ENCODE data around the gene ALDH1A3.

GRCh38 chr15:100901296-100901695 is 21.7 kb downstream of the ALDH1A3 start:
- TF ChIP-seq CTCF (conservative IDR thresholded peaks at IDR 0.05; ENCODE audit: low read depth, low read length) (no peak), POLR2A (IDR thresholded peaks at IDR 0.05; ENCODE audit: low read depth, low read length) (no peak), RCOR1 (IDR thresholded peaks at IDR 0.05; ENCODE audit: insufficient replicate concordance, low read length) (no peak), CHD1 (IDR thresholded peaks at IDR 0.05; ENCODE audit: low read depth, low read length) (no peak), USF2 (IDR thresholded peaks at IDR 0.05; ENCODE audit: low read depth, low read length) (no peak), NFE2L2 (IDR thresholded peaks at IDR 0.05; ENCODE audit: low read depth, low read length) (no peak), MXI1 (IDR thresholded peaks at IDR 0.05; ENCODE audit: borderline replicate concordance, low read depth, low read length) (no peak), MAZ (IDR thresholded peaks at IDR 0.05; ENCODE audit: borderline replicate concordance, low read depth, low read length) (no peak), RAD21 (IDR thresholded peaks at IDR 0.05; ENCODE audit: low read length) (no peak), FOS (IDR thresholded peaks at IDR 0.05; ENCODE audit: low read depth, low read length) (no peak), BHLHE40 (IDR thresholded peaks at IDR 0.05; ENCODE audit: low read depth, low read length) (no peak)
- TF ChIP-seq, protein P1, sequence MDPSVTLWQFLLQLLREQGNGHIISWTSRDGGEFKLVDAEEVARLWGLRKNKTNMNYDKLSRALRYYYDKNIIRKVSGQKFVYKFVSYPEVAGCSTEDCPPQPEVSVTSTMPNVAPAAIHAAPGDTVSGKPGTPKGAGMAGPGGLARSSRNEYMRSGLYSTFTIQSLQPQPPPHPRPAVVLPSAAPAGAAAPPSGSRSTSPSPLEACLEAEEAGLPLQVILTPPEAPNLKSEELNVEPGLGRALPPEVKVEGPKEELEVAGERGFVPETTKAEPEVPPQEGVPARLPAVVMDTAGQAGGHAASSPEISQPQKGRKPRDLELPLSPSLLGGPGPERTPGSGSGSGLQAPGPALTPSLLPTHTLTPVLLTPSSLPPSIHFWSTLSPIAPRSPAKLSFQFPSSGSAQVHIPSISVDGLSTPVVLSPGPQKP (IDR thresholded peaks at IDR 0.05; ENCODE audit: borderline replicate concordance, low read depth, low read length), result no peak

Data from IMR-90 (cell line).